PC-9 (cell line): ENCODE data around the gene S100A11. TPM values are rescaled to one million over a fixed set of nuclear protein-coding genes. Genes with fewer than 3 reads are reported as not detected.

Source experiments
- BruUV-seq: library from RNA; stranded (reverse); fragments of 400-500 nt; replicated peaks from 2 replicates; lab custom pipeline; 2021; lab: Mats Ljungman, UMichigan
- CTCF ChIA-PET: fragments of 300-600 bp; sonication (Branson Sonifier 250); formaldehyde crosslinking; loops from one replicate; lab custom pipeline; 2022; ENCODE audit warnings: antibody characterized with exemption; lab: Charles Lee
- POLR2A ChIA-PET: fragments of 300-600 bp; sonication (Branson Sonifier 250); formaldehyde crosslinking; loops from one replicate; lab custom pipeline; 2022; ENCODE audit warnings: antibody characterized with exemption; ENCODE audit not compliant: unreplicated experiment; lab: Charles Lee
- DNase-seq, 2 experiments: peaks; one replicate each; pipeline versions ENCODE4 v3.0.0 to v3.0.0-alpha.2; 2015 to 2022; ENCODE audit warnings: mixed read lengths in 1 of 2
- H2AFZ ChIP-seq: fragments of 200-600 bp; sonication (generic); 2 replicates; pipeline ENCODE4 v1.8.1; 2017; ENCODE audit warnings: antibody characterized with exemption
- H3F3A ChIP-seq: fragments of 200-600 bp; sonication (generic); 2 replicates; pipeline ENCODE4 v1.8.1; 2017; ENCODE audit warnings: antibody characterized with exemption, mild to moderate bottlenecking, low read depth; ENCODE audit not compliant: insufficient read depth
- H3K27ac ChIP-seq: fragments of 200-600 bp; sonication (generic); 2 replicates; pipeline ENCODE4 v1.6.1; 2016; ENCODE audit warnings: mixed run types
- H3K27me3 ChIP-seq: fragments of 200-600 bp; sonication (generic); 2 replicates; pipeline ENCODE4 v1.6.1; 2016; ENCODE audit warnings: low read depth, mixed run types; ENCODE audit not compliant: insufficient read depth
- H3K36me3 ChIP-seq: fragments of 200-600 bp; sonication (generic); 2 replicates; pipeline ENCODE4 v1.6.1; 2016; ENCODE audit warnings: low read depth, mixed run types
- H3K4me1 ChIP-seq: fragments of 200-600 bp; sonication (generic); replicated peaks from 2 replicates; pipeline ENCODE4 v1.6.1; 2016; ENCODE audit warnings: mixed run types; ENCODE audit not compliant: insufficient read depth
- H3K4me2 ChIP-seq: fragments of 200-600 bp; sonication (generic); 2 replicates; pipeline ENCODE4 v1.6.1; 2017; ENCODE audit warnings: mixed run types
- H3K4me3 ChIP-seq: fragments of 200-600 bp; sonication (generic); 2 replicates; pipeline ENCODE4 v1.6.1; 2016; ENCODE audit warnings: mixed run types
- H3K79me2 ChIP-seq: fragments of 200-600 bp; sonication (generic); 2 replicates; pipeline ENCODE4 v1.6.1; 2017; ENCODE audit warnings: low read depth, mixed run types
- H3K9me2 ChIP-seq: fragments of 200-600 bp; sonication (generic); 2 replicates; pipeline ENCODE4 v1.8.1; 2017; ENCODE audit warnings: mild to moderate bottlenecking; ENCODE audit not compliant: insufficient read depth
- H3K9me3 ChIP-seq: fragments of 200-600 bp; sonication (generic); 2 replicates; pipeline ENCODE4 v1.8.1; 2016; ENCODE audit warnings: low read depth; ENCODE audit not compliant: insufficient read depth
- H4K20me1 ChIP-seq: fragments of 200-600 bp; sonication (generic); 2 replicates; pipeline ENCODE4 v1.8.1; 2017; ENCODE audit not compliant: insufficient read depth
- EZH2 ChIP-seq: fragments of 200-600 bp; sonication (generic); IDR thresholded peaks from 2 replicates; pipeline ENCODE4 v1.8.0; 2017; ENCODE audit warnings: antibody characterized with exemption, low read depth
- intact Hi-C: fragments of 100-400 bp; cut with micrococcal nuclease; formaldehyde crosslinking; loops from one replicate; pipeline ENCODE4 v1.10.0; 2022; ENCODE audit not compliant: unreplicated experiment
- total RNA-seq: library from RNA; stranded (reverse); gene quantifications from 2 replicates; pipeline ENCODE4 v1.2.3, GENCODE V29; 2021
- TF ChIP-seq, protein P1 (sequence below): fragments of 200-600 bp; sonication (generic); conservative IDR thresholded peaks from 2 replicates; pipeline ENCODE4 v1.6.1; 2017; ENCODE audit warnings: mixed run types, antibody characterized with exemption, mild to moderate bottlenecking, moderate library complexity

Gene S100A11
- total RNA-seq, 1 experiment from 2014 or later: 868 TPM

DNA sequence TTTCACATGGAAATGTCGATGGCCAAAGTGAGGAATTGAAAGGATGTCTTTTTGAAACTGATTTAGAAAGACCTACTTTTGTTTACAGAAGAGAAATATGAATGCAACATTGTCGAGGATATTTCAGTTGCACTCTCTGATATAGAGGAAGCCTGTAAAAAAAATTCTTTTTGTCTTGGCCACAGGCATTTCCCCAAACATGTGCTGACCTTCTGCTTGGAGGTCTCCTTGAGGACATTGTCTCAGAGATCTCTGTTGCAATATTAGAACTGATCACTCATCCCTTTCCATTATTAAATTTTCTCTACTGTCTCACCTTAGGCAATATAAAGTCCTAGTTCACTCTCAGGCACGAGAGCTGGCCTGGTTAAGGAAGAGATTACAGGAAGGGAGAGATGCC lies 16.0 kb downstream of the S100A11 start:
- CTCF ChIA-PET: no interaction called here

DNA sequence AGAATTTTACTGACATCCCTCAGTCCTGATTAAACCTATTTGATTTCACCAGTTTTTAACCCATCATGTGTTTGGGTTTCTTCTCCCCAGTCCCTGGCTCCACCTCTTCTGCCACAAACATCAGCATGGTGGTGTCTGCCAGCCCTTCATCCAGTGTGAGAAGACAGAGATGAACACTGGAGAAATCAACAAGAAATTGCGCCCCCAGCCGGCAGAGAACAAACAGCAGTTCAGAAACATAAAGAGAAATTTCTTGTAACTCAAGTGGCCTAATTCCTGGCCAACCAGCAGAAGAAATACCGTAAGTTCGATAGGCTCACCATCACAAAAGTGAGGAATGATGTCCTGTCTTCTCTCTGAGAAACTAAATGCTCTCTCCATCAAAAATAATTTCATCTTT lies 18.3 kb downstream of the S100A11 start:
- DNase-seq: no peak
- intact Hi-C loops: no loop called here
- H4K20me1 ChIP-seq: no peaks in the 10 kb centered on the region
- H3K27ac ChIP-seq: no peak overlapping the region
- no peak overlapping the region for H3K4me2 ChIP-seq
- no peaks in the 10 kb centered on the region for H3K27me3 ChIP-seq
- no peaks in the 10 kb centered on the region for H3K9me3 ChIP-seq
- H3K79me2 ChIP-seq: no peaks in the 10 kb centered on the region
- H3K4me3 ChIP-seq: no peak overlapping the region
- peaks cover 24% of the 10 kb centered on the region for H3K4me1 ChIP-seq
- H3K36me3 ChIP-seq: no peaks in the 10 kb centered on the region
- CTCF ChIA-PET: no interaction called here
- H3F3A ChIP-seq: peaks cover 16% of the 10 kb centered on the region
- no peak overlapping the region for H2AFZ ChIP-seq
- no TSS peak for BruUV-seq
- H3K9me2 ChIP-seq: no peaks in the 10 kb centered on the region
- TF ChIP-seq, protein P1, sequence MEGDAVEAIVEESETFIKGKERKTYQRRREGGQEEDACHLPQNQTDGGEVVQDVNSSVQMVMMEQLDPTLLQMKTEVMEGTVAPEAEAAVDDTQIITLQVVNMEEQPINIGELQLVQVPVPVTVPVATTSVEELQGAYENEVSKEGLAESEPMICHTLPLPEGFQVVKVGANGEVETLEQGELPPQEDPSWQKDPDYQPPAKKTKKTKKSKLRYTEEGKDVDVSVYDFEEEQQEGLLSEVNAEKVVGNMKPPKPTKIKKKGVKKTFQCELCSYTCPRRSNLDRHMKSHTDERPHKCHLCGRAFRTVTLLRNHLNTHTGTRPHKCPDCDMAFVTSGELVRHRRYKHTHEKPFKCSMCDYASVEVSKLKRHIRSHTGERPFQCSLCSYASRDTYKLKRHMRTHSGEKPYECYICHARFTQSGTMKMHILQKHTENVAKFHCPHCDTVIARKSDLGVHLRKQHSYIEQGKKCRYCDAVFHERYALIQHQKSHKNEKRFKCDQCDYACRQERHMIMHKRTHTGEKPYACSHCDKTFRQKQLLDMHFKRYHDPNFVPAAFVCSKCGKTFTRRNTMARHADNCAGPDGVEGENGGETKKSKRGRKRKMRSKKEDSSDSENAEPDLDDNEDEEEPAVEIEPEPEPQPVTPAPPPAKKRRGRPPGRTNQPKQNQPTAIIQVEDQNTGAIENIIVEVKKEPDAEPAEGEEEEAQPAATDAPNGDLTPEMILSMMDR: peak; percentile 51; the same call in 1 of the 2 replicates
- no peak for TF ChIP-seq EZH2
- POLR2A ChIA-PET: no interaction called here

More for the DNA sequence above, 16.0 kb downstream of the S100A11 start:
- DNase-seq: no peak
- Histone ChIP-seq H3K27ac (no peak overlapping the region), H3K36me3 (no peaks in the 10 kb centered on the region), H3K79me2 (no peaks in the 10 kb centered on the region), H3K27me3 (no peaks in the 10 kb centered on the region), H4K20me1 (no peaks in the 10 kb centered on the region), H3K9me3 (no peaks in the 10 kb centered on the region), H3K4me3 (no peak overlapping the region), H3K4me1 (peaks cover 47% of the 10 kb centered on the region), H3F3A (peaks cover 38% of the 10 kb centered on the region), H3K4me2 (no peak overlapping the region), H3K9me2 (no peaks in the 10 kb centered on the region), H2AFZ (no peak overlapping the region)
- no TSS peak for BruUV-seq
- POLR2A ChIA-PET: no interaction called here
- intact Hi-C loops: no loop called here
- TF ChIP-seq, protein P1: no peak
- TF ChIP-seq EZH2: no peak

DNA sequence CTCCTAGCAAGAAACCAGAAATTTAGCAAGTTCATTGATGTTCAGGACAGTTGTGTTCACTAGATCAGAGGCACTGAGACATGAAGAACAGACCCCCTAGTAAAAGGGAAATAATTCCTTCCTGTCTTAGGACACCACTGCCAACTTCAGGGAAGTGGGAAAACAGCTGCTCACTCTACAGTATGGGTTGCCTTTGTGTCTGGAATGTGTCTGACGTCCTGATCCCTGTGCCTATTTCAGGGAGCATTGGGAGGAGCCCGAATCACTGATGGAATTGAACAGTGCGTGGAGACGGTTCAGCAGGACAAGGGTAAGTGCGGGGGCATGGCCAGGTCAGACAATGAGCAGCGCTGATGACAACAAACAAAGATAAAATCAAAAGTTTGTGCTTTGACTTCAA lies 21.0 kb downstream of the S100A11 start:
- no peak overlapping the region for H3K4me2 ChIP-seq
- ChIA-PET CTCF (interaction anchor here (0.6 kb wide), 1 partner anchor 553 kb away, joined by 3 read pairs; no protein-coding TSS in a partner anchor), POLR2A (no interaction called here)

More for the DNA sequence above, 21.0 kb downstream of the S100A11 start:
- Histone ChIP-seq H3K79me2 (no peaks in the 10 kb centered on the region), H4K20me1 (no peaks in the 10 kb centered on the region), H3K4me1 (0 out of 2 replicates have a peak, but pooled peaks cover 6% of the 10 kb centered on the region), H3K36me3 (no peaks in the 10 kb centered on the region), H3K27me3 (no peaks in the 10 kb centered on the region), H3K4me3 (no peak overlapping the region), H3K9me2 (no peaks in the 10 kb centered on the region), H3K9me3 (no peaks in the 10 kb centered on the region), H2AFZ (no peak overlapping the region), H3F3A (no peaks in the 10 kb centered on the region), H3K27ac (no peak overlapping the region)
- TF ChIP-seq EZH2: no peak
- TF ChIP-seq, protein P1: no peak
- intact Hi-C loops: no loop called here
- no peak for DNase-seq
- no TSS peak for BruUV-seq
